Esophagus (tissue), 2 donors: ENCODE measurements around the gene FOXN4. TPM values are rescaled to one million over a fixed set of nuclear protein-coding genes. Genes with fewer than 3 reads are reported as not detected.
A peak's percentile ranks its signal among the peaks of the same experiment; 100 is the strongest.

Source experiments
- H3K27ac ChIP-seq, 2 donors: one replicate each; pipeline ENCODE4 v1.5.1; 2013; ENCODE audit warnings: low read depth in 2 of 2, mild to moderate bottlenecking in 2 of 2, inconsistent platforms in 1 of 2, low read length in 1 of 2, moderate library complexity in 1 of 2
- H3K27me3 ChIP-seq, 2 donors: one replicate each; pipeline ENCODE4 v1.6.1; 2013; ENCODE audit warnings: low read length in 2 of 2, control low read depth in 1 of 2, mild to moderate bottlenecking in 1 of 2; ENCODE audit not compliant: insufficient read depth in 2 of 2, control insufficient read depth in 1 of 2
- H3K36me3 ChIP-seq, 2 donors: one replicate each; pipeline ENCODE4 v1.6.1; 2013; ENCODE audit warnings: low read length in 1 of 2; ENCODE audit not compliant: control insufficient read depth in 2 of 2, insufficient read depth in 2 of 2
- H3K4me1 ChIP-seq, 2 donors: one replicate each; pipeline ENCODE4 v1.6.1; 2013; ENCODE audit warnings: low read length in 1 of 2; ENCODE audit not compliant: control insufficient read depth in 2 of 2, insufficient read depth in 2 of 2
- H3K4me3 ChIP-seq, 2 donors: one replicate each; pipeline ENCODE4 v1.5.1; 2013; ENCODE audit warnings: low read length in 2 of 2, mild to moderate bottlenecking in 2 of 2, low read depth in 1 of 2, moderate library complexity in 1 of 2
- H3K9me3 ChIP-seq, 2 donors: one replicate each; pipeline ENCODE4 v1.6.1; 2013; ENCODE audit warnings: mild to moderate bottlenecking in 2 of 2, low read depth in 1 of 2, low read length in 1 of 2, moderate library complexity in 1 of 2; ENCODE audit not compliant: control insufficient read depth in 2 of 2, insufficient read depth in 1 of 2
- WGBS, 2 donors: extraction: QIAGEN DNeasy Blood & Tissue Kit; methylation state at CpG; one replicate each; pipeline ENCODE4 v1.1.7; 2013; 5-methylcytosine and 5-hydroxymethylcytosine counted together
- polyA plus RNA-seq, 2 donors: library from polyadenylated mRNA; stranded (reverse); fragments of 200-250 nt; gene quantifications; one replicate each; pipeline ENCODE4 v1.2.3, GENCODE V29; 2013
- donor health status: healthy with polysubstance abuse.
- donor health status: Bipolar disorder and iron deficiency.

The FOXN4 gene, protein sequence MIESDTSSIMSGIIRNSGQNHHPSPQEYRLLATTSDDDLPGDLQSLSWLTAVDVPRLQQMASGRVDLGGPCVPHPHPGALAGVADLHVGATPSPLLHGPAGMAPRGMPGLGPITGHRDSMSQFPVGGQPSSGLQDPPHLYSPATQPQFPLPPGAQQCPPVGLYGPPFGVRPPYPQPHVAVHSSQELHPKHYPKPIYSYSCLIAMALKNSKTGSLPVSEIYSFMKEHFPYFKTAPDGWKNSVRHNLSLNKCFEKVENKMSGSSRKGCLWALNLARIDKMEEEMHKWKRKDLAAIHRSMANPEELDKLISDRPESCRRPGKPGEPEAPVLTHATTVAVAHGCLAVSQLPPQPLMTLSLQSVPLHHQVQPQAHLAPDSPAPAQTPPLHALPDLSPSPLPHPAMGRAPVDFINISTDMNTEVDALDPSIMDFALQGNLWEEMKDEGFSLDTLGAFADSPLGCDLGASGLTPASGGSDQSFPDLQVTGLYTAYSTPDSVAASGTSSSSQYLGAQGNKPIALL
- polyA plus RNA-seq, result not detected

DNA sequence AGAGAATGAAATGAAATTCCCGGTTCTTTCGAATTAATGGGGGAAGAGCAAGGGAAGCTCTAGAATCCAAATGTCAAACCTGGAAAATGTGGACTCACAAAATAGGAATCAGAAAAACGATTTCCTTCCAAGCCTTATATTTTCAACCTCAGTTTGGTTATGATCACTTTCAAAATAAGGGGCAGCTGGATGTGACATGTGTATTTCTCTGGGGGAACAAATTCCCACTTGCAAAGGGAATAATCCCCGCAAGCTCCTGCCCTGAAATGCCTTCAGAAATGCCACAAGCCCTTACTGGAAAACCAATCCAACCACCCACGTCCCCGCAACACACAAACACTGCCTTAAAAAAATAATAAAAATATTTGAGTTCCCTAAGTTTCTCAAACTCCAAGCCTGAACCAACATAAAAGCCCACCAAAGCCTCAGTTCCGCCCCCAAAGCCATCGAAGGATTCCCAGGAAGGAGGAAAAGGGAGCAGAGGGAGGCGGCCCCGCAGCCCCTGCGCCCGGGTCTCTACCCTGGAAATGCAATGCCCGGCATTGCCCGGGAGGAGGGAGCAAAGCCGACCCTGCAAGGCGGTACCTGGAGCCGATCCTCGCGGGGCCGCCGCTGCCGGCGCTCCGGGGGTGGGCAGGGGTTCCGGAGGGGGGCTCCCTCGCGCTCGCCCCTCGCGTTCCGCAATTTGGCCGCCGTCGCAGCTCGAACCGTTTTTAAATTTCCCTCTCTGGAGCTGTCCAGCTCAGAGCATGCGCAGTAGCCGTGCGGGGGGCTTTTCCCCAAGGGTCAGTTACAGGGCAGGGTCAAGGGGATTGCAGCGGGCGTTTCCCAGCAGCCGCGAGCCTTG, at the start of gene FOXN4:
FOXN4 (minus strand) TSS at position 751 of the 847 bp plus-strand sequence. CDS start 963 bp downstream, outside the sequence.
- Histone ChIP-seq H3K27me3 (peaks cover 0 to 2% of the 10 kb centered on the region in 2 donors), H3K4me1 (peaks cover 3 to 6% of the 10 kb centered on the region in 2 donors), H3K27ac (no peak within 1 kb of the TSS), H3K36me3 (no peaks in the 10 kb centered on the region), H3K4me3 (peak within 1 kb of the TSS; percentile 27 to 52), H3K9me3 (no peaks in the 10 kb centered on the region)
- 10 to 12% methylated on average over 36 to 43 of the region's 43 CpGs for WGBS, 2 donors

- Histone ChIP-seq H3K36me3 (no peaks in the 10 kb centered on the region), H3K27me3 (no peaks in the 10 kb centered on the region), H3K27ac (no peak overlapping the region), H3K4me1 (no peaks in the 10 kb centered on the region), H3K9me3 (no peaks in the 10 kb centered on the region), H3K4me3 (no peak overlapping the region)
- WGBS, 2 donors, result 63 to 73% methylated on average over 10 of the region's 10 CpGs
These were observed 49.2 kb upstream of the FOXN4 start for GRCh38 chr12:109358154-109358869.

- Histone ChIP-seq H3K4me1 (no peaks in the 10 kb centered on the region), H3K36me3 (no peaks in the 10 kb centered on the region), H3K9me3 (no peaks in the 10 kb centered on the region), H3K27ac (no peak overlapping the region), H3K27me3 (no peaks in the 10 kb centered on the region), H3K4me3 (no peak overlapping the region)
- WGBS, 2 donors, result 24 to 33% methylated on average over 2 of the region's 2 CpGs
These were observed 47.9 kb upstream of the FOXN4 start for GRCh38 chr12:109357032-109357431.

- H3K9me3 ChIP-seq, result no peaks in the 10 kb centered on the region
- H3K36me3 ChIP-seq, result no peaks in the 10 kb centered on the region
- H3K4me3 ChIP-seq, result no peak overlapping the region
- H3K27me3 ChIP-seq, result no peaks in the 10 kb centered on the region
- no peaks in the 10 kb centered on the region for H3K4me1 ChIP-seq
- H3K27ac ChIP-seq, result no peak overlapping the region
- 61 to 67% methylated on average over 3 of the region's 3 CpGs for WGBS, 2 donors
These were observed 47.5 kb upstream of the FOXN4 start for GRCh38 chr12:109356577-109356976.

DNA sequence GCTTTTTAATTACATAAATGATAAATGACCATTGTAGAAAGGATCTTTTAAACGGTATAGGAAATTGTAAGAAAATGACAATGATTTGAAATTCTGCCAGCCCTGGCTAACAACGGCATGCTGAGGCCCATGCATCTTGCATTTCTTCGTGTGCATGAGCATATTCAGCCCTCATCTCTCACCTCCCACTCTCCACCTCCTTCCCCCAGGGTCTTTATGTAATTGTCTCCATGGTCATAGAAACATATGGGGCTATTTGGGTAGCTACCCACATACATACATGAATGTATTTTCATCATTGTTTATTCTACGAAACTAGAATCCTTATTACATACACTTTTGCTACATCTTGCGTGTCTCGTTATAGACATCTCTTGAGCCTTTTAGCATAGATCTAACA, 43.1 kb upstream of the FOXN4 start:
- H3K9me3 ChIP-seq, result no peaks in the 10 kb centered on the region
- WGBS, 2 donors, result 49 to 56% methylated on average over 6 of the region's 6 CpGs

DNA sequence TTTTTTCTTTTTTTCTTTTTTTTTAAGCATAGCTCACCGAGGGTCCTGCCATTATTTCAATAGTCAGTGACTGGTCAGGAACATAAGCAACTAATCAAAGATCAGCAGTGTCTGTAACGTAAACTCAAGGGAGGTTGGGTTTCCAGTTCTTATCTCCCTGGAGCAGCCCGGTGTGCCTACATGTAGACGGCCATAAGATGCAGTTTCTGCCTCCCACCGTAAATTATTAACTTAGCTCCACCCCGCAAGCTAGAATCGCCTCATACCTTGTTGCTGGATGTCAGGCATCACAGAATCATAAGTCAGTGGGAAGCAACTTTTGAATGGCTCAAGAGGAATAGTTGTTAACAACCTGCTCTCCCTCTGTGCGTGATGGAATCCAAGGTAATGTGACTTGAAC, 38.5 kb upstream of the FOXN4 start, which contains the start of gene MYO1H:
MYO1H (plus strand) TSS at position 312 of the 400 bp plus-strand sequence; CDS start at position 373, 61 bp downstream.
- Histone ChIP-seq H3K4me1 (no peaks in the 10 kb centered on the region), H3K27ac (no peak within 1 kb of the TSS), H3K36me3 (no peaks in the 10 kb centered on the region), H3K9me3 (no peaks in the 10 kb centered on the region), H3K27me3 (no peaks in the 10 kb centered on the region), H3K4me3 (no peak within 1 kb of the TSS)
- 61 to 75% methylated on average over 8 of the region's 8 CpGs for WGBS, 2 donors

More for the DNA sequence above, 43.1 kb upstream of the FOXN4 start:
- Histone ChIP-seq H3K36me3 (no peaks in the 10 kb centered on the region), H3K4me1 (no peaks in the 10 kb centered on the region), H3K27me3 (no peaks in the 10 kb centered on the region), H3K4me3 (no peak overlapping the region), H3K27ac (no peak overlapping the region)

GRCh38 chr12:109346920-109347319, 37.8 kb upstream of the FOXN4 start:
- no peaks in the 10 kb centered on the region for H3K36me3 ChIP-seq
- 79 to 80% methylated on average over 3 of the region's 3 CpGs for WGBS, 2 donors
- no peaks in the 10 kb centered on the region for H3K27me3 ChIP-seq
- H3K27ac ChIP-seq, result no peak overlapping the region
- H3K4me3 ChIP-seq, result no peak overlapping the region
- no peaks in the 10 kb centered on the region for H3K9me3 ChIP-seq
- no peaks in the 10 kb centered on the region for H3K4me1 ChIP-seq

DNA sequence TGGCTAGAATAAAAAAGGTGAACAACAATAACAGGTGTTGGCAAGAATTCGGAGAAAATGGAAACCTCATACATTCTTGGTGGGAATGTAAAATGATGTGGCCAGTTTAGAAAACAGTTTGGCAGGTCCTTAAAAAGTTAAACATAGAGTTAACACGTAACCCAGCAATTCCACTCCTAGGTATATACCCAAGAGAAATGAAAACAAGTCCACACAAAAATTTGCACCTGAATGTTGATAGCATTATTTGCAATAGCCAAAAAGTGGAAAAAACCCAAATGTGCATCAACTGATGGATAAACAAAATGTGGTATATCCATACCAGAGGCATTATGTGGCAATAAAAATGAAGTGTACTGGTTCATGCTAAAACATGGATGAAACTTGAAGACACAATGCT, 36.3 kb upstream of the FOXN4 start:
- no peak overlapping the region for H3K27ac ChIP-seq
- H3K36me3 ChIP-seq, result no peaks in the 10 kb centered on the region
- H3K4me3 ChIP-seq, result no peak overlapping the region
- no peaks in the 10 kb centered on the region for H3K4me1 ChIP-seq
- WGBS, 2 donors, result 78 to 87% methylated on average over 2 of the region's 2 CpGs
- no peaks in the 10 kb centered on the region for H3K9me3 ChIP-seq
- H3K27me3 ChIP-seq, result no peaks in the 10 kb centered on the region

DNA sequence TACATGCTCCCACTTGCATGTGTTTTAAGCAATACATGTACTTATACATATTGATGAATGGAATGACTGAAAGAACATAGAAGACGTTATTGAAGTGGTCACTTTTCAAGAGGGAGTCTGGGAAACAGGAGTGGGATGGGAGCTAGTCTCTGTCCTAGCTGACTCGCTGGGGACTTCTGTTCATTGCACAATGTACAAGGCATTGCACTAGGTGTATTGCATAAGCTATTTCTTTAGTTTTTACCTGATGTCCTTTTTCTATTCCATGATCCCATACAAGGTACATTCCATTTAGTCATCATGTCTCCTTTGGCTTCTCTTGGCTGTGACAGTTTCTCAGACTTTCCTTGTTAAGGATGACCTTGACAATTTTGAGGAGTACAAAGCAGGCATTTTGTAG, 34.6 kb upstream of the FOXN4 start:
- Histone ChIP-seq H3K27me3 (no peaks in the 10 kb centered on the region), H3K9me3 (no peaks in the 10 kb centered on the region), H3K27ac (no peak overlapping the region), H3K4me3 (no peak overlapping the region), H3K4me1 (no peaks in the 10 kb centered on the region), H3K36me3 (no peaks in the 10 kb centered on the region)
- WGBS, 2 donors, result 60 to 61% methylated on average over 2 of the region's 2 CpGs
